Measurements from ENCODE around the gene PPP2R5E.
A peak's percentile ranks its signal among the peaks of the same experiment; 100 is the strongest.

The PPP2R5E gene

DNA sequence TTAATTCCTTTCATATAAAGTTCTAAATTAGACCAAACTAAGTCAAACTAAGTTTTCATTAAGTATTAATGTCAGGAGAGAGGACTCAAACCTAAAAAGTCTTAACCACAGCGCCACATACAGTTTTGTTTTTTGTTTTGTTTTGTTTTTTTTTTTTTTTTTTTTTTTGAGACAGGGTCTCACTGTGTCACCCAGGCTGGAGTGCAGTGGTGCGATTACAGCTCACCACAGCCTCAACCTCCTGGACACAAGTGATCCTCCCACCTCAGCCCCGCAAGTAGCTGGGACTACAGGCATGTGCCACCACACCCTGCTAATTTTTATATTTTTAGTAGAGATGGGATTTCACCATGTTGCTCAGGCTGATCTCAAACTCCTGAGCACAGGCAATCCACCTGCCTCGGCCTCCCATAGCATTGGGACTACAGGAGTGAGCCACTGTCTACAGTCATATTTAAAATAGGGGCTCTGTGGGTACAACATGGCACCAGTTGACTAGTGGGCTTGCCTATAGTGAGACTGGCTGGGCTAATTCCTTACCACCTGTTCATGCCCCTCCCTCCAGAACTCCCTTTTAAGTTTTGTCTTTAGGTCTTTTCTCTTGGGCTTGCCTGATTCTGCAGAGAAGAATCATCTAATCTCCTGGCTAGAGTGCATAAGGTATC, 110.2 kb downstream of the PPP2R5E start:
- no peak for DNase-seq (ENCODE audit: low read depth in 3 of 3)

DNA sequence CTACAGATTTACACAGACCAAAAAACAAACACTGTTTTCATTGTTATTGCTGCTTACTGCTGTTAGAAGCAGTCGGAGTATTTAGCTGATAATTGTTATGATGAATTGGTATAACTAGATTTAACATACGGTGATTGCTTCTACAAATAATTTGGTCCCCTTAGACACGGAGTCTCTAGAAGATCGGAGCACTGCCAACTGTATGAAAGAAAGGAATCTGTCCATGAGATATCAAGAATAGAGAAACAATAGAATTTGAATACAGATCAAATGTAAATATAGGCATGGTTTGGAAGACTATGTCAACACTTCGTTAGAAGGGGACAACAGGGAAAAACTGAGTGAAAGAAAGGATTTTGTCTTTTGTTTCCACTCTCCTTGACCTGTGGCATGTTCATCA, 110.9 kb downstream of the PPP2R5E start:
- no peak for DNase-seq (ENCODE audit: low read depth in 3 of 3)

DNA sequence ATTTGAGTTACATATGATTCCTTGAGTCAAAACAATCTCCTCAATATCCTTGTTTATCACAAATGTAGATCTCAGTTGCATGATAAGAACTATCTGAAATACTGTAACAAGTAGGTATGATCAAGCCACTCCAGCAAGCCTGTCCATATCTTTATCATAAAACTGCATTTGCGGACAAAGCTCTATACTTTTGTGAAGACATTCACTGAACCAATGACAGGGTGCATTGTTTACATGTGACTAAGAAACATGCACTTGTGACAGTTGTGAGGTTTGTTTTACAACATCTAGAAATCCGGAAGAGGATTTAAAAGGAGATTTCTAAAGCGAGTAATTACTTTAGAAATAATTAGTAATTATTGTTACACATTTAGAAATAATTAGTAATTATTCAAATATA, 111.7 kb downstream of the PPP2R5E start:
- DNase-seq (ENCODE audit: low read depth in 3 of 3), result no peak

DNA sequence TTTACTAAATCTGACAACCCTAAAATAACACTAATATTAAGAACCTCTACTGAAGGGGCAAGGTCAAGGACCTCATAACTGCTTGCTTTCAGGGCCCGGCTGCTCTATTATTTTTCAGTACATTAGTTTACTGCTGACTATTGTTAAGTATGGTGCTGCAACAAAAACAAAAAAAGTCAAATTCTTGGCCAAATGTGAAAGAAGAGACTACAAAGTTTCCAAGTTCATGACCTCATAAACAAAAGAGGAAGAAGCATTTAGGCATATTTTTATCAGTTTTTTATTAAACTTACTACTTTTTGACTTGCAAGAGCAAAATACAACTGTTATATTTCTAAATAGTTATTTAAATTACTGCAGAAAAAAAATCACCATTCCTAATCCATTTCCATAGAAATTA, 114.7 kb downstream of the PPP2R5E start:
- DNase-seq (ENCODE audit: low read depth in 3 of 3), result no peak

DNA sequence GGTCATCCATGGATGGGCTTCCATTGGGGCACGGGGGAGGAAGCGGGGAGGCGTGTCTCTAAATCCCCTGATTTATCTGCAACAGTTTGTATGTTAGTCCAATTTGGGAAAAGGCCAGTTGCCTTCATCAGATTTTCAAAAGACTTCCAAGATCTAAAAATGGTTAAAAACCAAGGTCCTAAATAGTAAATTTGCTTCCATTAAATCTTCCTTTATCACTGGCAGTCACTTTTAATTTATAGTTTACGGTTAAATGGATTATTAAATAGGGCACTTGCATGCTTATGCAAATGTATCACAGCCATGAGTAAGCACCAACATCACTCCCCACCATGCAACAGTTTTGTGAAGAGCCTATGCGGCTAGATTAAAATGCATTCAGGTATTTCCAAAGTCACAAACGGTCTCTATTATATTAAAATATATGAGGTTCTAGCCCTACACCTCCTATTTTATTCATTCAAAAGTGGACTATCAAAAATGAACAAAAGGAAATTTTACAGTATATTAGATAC, 116.3 kb downstream of the PPP2R5E start:
- no peak for DNase-seq (ENCODE audit: low read depth in 3 of 3)

DNA sequence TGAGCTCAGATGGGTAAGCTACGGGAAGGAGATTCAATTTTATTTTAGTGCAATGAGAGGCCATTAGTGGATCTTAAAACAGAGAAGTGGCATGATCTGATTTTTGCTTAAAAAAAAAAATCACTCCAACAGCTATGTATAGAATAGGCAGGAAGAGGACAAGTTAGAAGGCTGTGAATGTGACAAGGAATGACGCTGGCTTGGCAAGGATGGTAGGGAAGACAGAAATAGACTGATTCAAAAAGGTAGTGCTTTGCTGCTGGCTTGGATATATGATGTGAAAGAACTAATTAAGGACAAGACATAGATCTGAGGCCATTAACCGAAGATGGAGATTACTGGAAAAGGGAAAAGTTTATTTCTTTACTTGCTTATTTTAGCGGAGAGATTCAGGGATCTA, 119.3 kb downstream of the PPP2R5E start:
- no peak for DNase-seq (ENCODE audit: low read depth in 3 of 3)

DNA sequence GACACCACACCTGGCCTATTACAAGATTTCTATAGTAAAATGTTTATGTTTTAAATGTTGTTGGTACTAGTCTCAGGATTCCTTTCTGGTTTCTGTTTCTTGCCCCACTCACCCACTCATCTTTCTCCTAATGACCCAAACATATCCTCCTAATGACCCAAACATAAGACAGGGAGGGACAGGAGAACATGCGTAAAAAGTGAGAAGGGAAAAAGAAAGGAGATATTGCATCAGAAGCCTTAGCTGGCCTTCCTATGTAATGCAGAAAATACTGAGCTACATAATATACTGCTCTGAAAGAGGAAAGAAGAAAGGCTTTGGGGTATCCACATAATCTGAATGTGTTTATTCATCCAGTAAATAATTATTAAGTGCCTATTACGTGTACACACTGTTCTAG, 119.8 kb downstream of the PPP2R5E start:
- DNase-seq (ENCODE audit: low read depth in 3 of 3), result no peak

DNA sequence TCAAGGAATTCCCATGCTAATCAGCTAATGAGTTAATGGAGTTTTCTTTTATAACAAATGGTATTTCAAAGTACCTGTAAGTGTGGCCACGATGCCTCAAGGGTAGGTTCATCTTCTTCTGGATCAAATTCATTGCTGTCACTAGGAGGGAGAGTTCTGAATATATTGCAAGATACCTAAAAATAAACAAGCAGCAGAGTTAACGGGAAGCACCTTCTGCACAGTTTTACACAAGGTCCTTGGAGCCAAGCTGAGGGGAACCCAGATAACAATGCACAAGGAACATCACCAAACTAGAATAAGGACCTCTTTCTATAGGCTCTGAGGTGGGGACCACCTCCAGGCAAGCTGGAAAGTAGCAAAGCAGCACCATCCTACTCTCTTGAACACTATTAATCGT, 121.3 kb downstream of the PPP2R5E start:
- no peak for DNase-seq (ENCODE audit: low read depth in 3 of 3)

DNA sequence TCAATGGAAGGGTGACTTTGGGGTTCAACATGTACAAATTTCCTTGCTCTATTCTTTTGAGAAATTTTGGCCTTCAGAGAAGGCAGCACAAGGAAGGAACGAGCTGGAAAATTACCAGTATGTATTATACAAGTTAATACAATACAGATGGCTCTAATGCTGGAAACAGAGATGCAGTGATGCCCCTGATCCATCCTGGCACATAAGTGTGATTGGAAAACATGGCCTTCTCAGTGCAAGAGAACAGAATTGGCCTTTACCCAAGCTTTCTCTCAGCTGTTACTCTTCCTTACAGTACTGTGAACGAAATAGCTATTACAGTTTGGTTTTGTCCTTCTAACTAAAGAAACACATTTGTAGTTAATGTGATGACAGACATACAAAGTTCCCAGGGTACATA, 122.0 kb downstream of the PPP2R5E start:
- no peak for DNase-seq (ENCODE audit: low read depth in 3 of 3)

DNA sequence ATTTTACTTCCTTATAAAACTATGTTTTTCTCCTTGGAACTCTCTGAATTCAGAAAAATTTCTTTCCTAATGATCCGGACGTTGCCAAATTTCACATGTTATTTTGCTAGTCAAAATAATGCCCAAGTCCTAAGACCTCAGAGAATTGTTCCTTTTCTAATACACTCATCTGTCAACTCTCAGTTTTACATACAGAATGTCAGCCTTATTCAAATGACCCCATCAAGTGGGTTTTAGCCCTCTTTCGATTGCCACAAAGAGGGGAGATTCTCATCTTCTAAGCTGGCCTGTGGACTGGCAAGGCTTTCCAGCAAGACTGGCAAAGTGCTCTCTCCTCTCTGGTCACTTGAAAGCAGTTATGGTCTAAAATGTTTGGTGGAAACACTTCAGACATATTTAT, 125.2 kb downstream of the PPP2R5E start:
- no peak for DNase-seq (ENCODE audit: low read depth in 3 of 3)

DNA sequence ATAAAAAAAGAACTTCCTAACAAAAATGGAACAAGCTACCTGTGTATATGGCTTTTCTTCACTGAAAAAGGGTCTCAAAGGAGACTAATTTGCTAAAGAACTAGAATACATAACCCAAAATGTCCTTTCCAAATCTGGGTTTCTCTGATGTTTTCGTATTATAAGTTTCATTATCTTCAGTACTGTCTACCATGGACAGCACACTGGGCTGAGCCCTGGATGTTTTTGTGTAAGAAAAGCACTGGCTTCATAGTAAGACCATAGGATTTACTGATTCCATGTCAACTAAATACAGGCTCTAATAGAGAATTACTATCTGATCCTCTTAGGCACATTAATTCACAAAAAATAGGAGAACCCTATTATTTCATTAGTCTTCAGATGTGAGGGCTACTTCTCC, 130.2 kb downstream of the PPP2R5E start:
- DNase-seq (ENCODE audit: low read depth in 3 of 3), result no peak

DNA sequence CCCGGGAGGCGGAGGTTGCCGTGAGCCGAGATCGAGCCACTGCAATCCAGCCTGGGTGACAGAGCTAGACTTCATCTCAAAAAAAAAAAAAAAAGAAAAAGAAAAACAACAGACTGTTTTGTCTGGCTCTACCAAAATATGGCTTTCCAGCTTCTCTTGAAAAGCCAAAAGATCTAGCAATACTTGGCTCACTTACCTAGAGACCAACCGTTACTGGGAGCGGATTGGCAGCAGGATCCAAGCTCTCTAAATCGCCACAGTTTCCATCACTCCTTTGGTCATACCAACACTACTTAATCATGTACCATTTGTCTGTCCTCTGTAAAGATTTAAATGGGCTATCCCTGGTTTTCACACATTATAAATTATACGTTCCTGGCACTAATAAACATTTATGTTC, 136.8 kb downstream of the PPP2R5E start:
- no peak for DNase-seq (ENCODE audit: low read depth in 3 of 3)

DNA sequence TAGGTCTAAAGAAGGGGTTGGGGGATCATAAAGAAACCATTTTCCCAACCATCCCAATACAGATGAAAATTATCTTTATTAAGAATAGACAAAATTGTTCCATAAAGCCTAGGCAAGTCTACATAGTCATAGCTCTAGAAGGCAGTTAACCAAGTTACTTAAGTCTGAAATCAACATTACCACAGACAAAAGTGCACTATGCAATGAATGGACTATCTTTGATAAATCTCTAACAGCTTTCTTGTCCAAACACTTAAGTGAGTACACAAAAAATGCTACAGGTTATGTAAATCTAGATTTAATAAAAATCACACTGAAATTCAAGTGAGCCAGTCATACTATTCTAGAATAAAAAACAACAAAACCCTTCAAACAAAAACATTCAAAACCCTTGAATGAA, 137.5 kb downstream of the PPP2R5E start:
- DNase-seq (ENCODE audit: low read depth in 3 of 3), result no peak

DNA sequence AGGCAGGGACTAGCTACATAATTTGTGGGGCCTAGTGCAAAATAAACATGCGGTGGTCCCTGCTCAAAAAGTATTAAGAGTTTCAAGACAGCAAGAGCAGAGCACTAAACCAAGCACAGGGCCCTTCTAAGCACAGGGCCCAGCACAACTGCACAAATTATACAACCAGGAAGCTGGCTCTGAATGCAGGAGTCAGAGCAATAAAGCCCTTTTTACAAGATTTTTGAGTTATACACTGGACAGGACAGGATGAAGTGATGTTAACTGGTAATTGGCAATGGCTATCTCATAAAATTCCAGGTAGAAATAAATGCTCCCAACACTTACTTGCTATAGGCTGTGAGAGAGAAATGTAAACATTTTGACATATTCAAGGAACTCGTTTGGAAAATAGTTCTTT, 138.3 kb downstream of the PPP2R5E start:
- no peak for DNase-seq (ENCODE audit: low read depth in 3 of 3)

DNA sequence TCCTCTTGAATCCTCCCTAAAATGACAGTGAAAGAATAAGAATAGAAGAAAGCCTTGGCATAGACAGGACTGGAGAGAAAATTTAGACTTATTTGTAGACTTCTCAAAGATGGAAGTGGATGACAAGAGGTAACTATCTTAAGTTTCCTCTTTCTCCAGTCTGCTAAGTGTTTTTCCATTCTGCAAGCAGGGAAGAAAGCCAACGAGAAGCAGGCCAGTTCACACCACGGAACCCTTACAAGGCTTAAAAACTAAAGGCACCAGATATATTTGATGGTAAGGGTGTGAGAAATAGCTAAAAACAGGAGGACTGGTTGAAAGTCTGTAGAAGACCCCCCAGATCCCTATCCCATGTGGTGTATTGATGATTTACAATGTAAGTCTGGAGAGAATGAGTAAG, 141.5 kb downstream of the PPP2R5E start:
- no peak for DNase-seq (ENCODE audit: low read depth in 3 of 3)

DNA sequence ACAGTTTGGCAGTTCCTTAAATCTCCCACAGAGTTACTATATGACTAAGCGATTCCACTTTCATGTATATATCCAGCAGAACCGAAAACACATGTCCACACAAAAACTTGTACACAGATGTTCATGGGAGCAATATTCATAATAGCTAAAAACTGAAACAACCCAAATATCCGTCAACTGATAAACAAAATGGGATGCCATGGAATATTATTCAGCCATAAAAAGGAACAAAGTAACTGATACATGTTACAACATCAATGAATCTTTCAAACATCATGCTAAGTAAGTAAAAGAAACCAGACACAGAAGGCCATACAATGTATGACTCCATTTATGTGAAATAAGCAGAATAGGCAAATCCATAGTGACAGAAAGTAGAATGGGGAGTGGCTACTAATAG, 144.2 kb downstream of the PPP2R5E start:
- no peak for DNase-seq (ENCODE audit: low read depth in 3 of 3)

DNA sequence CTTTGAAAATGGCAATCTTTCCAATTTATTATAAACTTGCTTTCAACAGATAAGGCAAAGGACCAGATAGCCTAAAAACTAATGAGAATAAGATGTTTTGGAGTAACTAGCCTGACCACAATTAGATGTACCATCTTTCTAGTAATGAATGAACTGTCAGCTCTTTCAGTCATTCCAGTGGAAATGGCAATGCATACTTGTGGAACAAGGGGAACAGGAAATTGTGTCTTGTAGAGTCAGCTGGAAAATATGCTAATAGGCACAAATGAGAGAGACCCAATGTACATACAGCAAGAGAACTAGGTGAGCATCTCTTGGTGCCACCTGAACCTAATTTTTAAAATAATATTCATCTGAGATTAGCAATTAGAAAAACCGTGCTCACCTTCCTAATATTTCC, 148.3 kb downstream of the PPP2R5E start:
- no peak for DNase-seq (ENCODE audit: low read depth in 3 of 3)

DNA sequence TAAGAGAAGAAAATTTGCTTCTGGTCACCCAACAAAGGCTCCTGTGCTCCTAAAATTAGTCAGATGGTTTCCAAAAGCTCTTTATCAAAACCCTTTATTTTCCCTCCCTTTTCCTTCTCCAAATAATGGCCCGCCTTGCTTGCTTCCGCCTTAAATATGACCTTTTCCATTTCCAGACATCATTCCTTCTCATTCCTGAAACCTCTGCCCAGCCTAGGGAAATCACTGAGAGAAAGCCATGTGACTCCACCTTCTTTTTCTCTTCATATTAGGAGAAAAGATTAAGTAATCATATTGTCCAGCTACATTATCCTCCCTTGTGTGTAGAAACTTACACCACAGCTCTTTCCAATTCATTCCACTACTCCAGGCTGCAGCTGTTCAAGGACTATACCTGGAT, 148.7 kb downstream of the PPP2R5E start:
- DNase-seq (ENCODE audit: low read depth in 3 of 3), result no peak

DNA sequence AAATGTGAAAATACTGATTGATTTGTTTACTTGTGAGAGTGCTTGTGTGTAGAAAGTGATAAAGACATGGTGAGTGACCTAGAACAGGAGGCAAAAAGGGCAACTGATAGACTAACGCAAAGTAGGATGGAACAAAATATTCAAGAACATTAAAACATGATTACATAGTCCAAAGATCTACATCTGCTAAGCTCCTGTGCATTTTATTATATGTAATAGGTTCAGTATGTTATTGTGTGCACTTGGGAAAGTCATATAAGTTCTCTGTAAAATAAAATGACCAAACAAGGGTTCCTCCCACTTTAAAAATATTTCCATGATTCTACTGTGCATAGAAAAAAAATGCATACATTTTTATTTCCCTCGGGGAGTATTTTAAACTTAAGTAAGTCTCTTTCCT, 150.2 kb downstream of the PPP2R5E start:
- no peak for DNase-seq (ENCODE audit: low read depth in 3 of 3)

DNA sequence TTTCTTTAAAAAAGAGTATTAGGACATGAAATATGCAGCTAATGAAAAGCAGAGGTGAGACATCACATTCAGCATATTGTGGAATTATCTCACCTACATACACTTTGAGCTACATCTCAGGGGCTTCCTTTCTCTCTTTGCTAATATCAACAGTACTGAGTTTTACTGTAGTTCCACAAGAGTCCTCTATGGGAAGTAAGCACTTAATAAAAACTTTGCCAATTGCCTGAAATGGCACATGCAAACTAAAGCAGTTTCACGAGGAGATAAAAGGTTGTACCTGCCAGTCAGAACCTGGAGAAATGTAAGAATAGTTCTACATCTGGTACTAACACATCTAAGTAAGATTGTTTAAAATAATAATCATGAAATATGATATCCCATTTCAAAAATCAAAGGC, 150.9 kb downstream of the PPP2R5E start:
- no peak for DNase-seq (ENCODE audit: low read depth in 3 of 3)

DNA sequence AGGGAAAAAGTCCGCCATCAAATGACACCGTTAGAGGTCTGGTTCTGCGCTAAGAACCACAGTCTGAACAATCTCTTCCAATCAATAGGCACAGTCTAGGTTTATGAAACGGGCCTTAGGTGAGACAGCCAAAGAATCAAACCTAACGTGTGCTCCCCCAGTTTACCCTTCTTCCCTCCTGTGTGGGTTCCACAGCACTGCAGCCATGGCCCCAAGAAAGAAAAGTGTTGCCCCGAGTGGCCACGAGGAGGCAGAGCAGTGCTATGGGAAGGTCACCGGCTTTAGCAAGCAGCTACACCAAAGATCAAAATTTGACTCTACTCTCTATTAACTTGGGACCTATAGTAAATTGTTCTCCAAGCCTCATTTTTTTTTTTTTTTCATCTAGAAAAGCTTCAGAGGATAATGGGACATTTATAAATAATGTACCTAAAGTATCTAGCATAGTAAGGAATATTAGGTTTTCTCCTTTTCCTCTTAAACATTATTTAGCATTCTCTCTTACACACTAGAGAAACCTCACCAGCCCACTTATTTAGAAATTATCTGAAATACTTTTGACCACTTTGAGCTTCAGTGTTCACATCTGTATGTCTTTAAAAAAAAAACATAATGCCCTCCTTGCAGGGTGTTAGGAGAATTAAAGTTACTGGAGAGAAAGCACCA, 154.3 kb downstream of the PPP2R5E start:
- peak; percentile 10 to 21 (median 15) for DNase-seq (ENCODE audit: low read depth in 3 of 3)

DNA sequence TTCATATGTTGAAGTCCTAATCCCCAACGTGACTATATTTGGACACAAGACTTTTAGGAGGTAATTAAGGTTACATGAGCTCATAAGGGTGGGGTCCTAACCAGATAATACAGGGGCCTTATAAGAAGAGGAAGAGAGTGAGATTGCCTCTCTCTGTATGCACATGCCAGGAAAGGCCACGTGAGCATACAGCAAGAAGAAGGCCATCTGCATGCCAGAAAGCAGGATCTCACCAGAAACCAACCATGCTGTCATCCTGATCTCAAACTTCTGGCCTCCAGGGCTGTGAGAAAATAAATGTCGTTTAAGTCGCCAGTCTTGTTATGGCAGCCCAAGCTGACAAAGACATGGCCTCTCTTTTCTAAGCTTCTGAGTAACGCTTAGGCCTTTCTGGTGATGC, 155.5 kb downstream of the PPP2R5E start:
- no peak for DNase-seq (ENCODE audit: low read depth in 3 of 3)

DNA sequence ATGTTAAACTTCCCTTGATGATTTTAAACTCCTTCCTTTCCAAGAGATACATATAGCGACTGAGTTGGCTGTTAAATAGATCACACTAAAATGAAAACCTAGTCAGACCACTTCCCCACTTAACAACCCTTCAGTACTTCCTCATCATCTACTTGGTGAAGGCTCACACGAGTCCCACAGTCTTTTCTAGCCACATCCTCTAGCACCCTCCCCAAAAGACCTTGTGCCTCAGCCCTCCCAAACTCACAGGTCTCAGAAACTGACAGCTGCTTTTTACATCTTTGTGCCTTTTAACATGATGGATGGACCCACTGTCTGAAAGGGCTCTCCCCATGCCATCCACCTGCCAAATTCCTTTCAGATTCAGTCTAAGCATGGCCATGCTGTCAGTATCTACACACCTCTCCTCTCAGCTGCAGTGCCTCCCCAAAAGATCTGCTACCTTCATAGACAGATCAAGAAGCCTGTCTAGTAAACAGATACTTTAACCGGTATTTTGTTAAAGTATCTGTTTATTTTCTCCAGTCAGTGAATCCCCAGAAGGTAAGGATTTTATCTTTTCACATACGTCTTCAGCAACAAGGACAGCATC, 159.3 kb downstream of the PPP2R5E start:
- DNase-seq (ENCODE audit: low read depth in 3 of 3), result no peak
